Stimulated activated CD4-positive, alpha-beta T cell treated with anti-CD3 and anti-CD28 coated beads, Interleukin-1b, Interleukin-23, amount 100 ng/mL, for 4 hours (primary cell): ENCODE results near the gene PHTF1.

Experiments used
- DNase-seq, 2 donors: peaks; one replicate each; pipeline ENCODE4 v3.0.0-alpha.2; 2020; ENCODE audit warnings: low read depth in 2 of 2

The PHTF1 gene

DNA sequence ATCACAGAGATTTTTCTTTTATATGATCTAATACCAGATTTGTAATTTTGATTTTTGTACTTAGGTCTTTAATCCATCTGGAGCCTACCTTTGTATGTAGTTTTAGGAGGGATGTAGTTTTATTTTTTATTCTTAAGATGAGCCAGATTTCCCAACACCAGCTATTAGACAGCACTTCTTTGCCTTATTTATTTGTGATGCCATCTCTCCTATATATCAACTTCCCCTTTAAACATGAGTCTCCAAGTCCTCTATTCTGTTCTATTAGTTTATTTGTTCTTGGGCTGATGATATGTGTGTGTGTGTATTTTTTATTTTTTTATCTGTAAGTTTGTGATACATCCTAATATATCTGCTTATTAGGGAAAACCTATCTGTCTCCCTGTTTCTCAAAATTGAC lies 94.2 kb downstream of the PHTF1 start:
- no peak for DNase-seq

- no peak for DNase-seq
Observed at GRCh38 chr1:113663165-113663951, 95.9 kb downstream of the PHTF1 start.

GRCh38 chr1:113662101-113662500 lies 97.2 kb downstream of the PHTF1 start:
- no peak for DNase-seq

GRCh38 chr1:113660088-113660487 lies 99.2 kb downstream of the PHTF1 start:
- no peak for DNase-seq

DNA sequence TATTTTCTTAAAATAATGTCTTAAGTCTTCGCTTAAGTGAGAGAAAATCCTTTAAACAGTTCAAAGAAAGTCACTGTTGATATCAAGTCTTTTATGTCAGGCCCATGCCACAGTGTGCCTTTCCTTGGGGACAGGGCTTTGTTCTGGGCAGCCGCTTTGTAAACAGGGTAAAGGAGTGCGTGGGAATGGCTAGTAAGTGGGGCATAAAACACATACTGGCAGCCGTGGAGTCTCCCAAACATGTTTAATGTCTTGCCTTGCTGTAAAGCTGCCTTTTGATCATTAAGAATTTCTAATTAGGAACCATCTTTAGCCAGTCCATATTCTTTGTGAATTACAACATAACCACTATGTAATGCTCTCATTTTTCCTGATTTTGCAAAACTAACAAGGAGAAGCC lies 99.7 kb downstream of the PHTF1 start:
- DNase-seq: no peak

- DNase-seq: no peak
Observed at GRCh38 chr1:113659035-113659434, 100.3 kb downstream of the PHTF1 start.

DNA sequence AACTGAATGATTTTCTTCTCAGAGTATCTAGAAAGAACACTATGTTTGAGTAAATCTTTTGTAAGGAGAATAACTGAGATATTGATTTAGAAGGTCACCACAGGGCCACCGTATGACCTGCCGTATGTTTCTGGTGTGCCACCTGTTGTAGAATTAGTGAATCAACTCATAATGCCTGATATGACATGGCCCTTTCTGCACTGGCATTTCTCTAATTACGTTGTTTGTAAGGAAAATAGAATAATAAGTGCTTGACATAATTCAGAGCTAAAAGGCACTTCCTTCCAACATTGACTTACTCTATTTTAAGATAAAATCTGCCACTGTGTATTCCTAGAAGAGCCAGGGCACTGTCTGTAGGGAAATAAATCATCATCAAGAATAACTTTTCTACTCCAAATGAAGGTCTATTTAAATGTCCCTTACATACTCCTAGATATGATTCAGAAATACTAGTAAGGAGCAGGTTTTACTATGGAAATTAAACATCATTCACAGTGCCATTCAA lies 101.7 kb downstream of the PHTF1 start:
- DNase-seq: no peak

DNA sequence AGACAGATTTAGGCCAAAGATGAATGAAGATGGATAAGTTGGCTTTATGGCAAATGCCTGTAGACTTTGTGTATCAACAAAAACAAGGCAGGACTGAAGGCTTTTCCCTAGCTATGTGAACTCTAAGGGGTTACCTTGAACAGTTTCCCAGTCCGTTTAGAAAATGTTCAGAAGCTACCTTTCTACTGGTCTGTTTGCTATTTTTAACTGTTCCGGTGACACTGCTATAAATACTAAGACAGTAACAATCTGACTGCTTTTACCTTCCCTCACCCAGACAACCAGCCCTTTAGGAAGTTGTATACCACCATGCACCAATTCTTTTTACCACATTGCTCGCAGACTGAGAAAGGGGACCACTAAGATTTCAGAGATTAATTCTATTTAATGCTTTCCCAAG lies 102.2 kb downstream of the PHTF1 start:
- no peak for DNase-seq

GRCh38 chr1:113654883-113655282 lies 104.4 kb downstream of the PHTF1 start:
- no peak for DNase-seq

DNA sequence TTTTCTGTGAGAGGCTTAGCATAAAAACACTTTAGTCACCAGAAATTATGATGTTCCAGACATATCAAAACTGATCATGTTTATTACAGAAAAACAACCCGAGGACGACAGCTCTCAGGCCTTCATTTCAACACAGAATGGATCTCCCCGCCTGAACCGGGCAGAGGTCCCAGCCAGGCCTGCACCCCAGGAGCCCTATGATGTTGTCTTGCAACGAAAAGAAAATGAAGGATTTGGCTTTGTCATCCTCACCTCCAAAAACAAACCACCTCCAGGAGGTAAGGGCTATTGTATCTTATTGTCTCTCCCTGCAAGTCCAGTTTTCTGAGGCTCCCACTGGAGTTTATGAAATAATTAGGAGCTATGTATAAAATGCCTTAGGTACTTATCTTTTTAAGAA lies 105.5 kb downstream of the PHTF1 start:
- no peak for DNase-seq

DNA sequence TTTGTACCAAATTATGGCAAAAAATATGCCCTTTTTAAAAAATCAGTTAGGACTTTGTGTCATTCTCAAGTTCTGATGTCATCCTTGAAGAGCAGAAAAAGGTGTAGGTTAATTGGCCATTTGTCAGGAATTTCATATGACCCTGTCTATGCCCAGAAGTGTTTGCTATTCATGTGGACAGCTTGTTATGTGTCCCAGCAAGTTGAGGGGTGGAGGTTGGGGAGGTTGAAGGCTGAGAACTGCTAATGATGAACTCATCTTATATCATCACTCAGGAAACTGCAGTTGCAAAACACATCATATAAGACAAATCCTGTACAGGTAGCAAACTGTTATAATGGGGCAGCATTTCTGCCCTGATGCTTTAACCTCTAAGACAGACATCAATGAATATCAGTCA lies 106.5 kb downstream of the PHTF1 start:
- no peak for DNase-seq

DNA sequence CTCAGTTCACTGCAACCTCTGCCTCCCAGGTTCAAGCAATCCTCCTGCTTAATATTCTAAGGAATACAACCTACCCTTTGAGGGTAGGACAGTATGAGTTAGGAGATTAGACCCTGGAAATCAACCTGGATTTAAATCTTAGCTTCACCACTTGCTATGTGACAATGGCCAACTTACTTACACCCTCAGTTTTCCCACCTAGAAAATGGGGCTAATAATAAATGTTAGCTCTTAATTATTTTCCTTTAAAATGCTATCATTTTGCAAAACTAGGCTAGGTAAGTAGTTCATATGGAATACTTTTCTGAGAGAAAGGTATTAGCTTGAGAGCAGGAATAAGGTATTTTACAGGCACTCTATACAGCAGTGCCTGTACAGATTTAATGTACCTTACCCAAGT lies 110.8 kb downstream of the PHTF1 start:
- no peak for DNase-seq

GRCh38 chr1:113647164-113647563 lies 112.1 kb downstream of the PHTF1 start:
- DNase-seq: no peak
